GM06990 (cell line): Measurements from ENCODE around the gene PNPLA7.

Experiments used
- DNase-seq: peaks from one replicate; pipeline ENCODE4 v3.0.0-alpha.2; 2011; ENCODE audit not compliant: insufficient read length; ENCODE audit errors: extremely low read depth
- H3K27me3 ChIP-seq: replicated peaks from 2 replicates; pipeline ENCODE4 v1.6.0; 2011; ENCODE audit warnings: low read length; ENCODE audit not compliant: control insufficient read depth, insufficient read depth
- H3K36me3 ChIP-seq: 2 replicates; pipeline ENCODE4 v1.5.1; 2011; ENCODE audit warnings: low read length; ENCODE audit not compliant: control insufficient read depth, insufficient read depth
- H3K4me3 ChIP-seq: replicated peaks from 2 replicates; pipeline ENCODE4 v1.5.1; 2011; ENCODE audit warnings: low read depth, mild to moderate bottlenecking, control low read depth, low read length
- TF ChIP-seq, protein P1 (sequence below): IDR thresholded peaks from 2 replicates; pipeline ENCODE4 v1.5.1; 2011; ENCODE audit warnings: low read length, control low read depth, mild to moderate bottlenecking, inconsistent platforms; ENCODE audit not compliant: insufficient read depth, poor library complexity, severe bottlenecking

PNPLA7 gene

DNA sequence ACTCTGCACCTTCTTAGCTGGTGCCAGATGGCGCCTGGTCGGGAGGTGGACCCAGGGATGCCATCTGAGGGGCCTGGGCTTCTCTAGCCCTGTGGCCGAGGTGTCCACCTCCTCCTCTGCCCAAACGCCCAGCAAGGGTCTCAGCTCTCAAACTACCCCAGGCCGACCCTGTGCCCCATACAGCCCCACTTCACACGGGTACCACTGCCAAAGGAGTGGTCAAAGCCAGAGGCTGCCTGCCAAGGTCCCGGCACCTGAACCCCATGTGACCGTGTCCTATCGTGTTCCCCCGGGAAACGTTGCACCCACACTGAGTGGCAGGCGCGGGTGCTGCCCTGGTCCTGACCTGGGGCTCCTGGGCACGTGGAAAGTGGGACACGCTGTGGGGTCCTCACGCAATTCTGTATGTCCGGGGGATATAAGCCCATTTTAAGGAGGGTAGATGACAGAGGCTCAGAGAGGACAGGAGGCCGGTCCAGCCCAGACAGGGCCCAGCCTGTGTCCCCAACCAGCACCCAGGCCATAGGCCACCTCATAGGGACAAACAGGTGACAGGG, 111.0 kb downstream of the PNPLA7 start:
- Histone ChIP-seq H3K27me3 (no peaks in the 10 kb centered on the region), H3K36me3 (no peaks in the 10 kb centered on the region), H3K4me3 (no peak overlapping the region)
- TF ChIP-seq, protein P1, sequence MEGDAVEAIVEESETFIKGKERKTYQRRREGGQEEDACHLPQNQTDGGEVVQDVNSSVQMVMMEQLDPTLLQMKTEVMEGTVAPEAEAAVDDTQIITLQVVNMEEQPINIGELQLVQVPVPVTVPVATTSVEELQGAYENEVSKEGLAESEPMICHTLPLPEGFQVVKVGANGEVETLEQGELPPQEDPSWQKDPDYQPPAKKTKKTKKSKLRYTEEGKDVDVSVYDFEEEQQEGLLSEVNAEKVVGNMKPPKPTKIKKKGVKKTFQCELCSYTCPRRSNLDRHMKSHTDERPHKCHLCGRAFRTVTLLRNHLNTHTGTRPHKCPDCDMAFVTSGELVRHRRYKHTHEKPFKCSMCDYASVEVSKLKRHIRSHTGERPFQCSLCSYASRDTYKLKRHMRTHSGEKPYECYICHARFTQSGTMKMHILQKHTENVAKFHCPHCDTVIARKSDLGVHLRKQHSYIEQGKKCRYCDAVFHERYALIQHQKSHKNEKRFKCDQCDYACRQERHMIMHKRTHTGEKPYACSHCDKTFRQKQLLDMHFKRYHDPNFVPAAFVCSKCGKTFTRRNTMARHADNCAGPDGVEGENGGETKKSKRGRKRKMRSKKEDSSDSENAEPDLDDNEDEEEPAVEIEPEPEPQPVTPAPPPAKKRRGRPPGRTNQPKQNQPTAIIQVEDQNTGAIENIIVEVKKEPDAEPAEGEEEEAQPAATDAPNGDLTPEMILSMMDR: no peak
- DNase-seq: peak; percentile 5

DNA sequence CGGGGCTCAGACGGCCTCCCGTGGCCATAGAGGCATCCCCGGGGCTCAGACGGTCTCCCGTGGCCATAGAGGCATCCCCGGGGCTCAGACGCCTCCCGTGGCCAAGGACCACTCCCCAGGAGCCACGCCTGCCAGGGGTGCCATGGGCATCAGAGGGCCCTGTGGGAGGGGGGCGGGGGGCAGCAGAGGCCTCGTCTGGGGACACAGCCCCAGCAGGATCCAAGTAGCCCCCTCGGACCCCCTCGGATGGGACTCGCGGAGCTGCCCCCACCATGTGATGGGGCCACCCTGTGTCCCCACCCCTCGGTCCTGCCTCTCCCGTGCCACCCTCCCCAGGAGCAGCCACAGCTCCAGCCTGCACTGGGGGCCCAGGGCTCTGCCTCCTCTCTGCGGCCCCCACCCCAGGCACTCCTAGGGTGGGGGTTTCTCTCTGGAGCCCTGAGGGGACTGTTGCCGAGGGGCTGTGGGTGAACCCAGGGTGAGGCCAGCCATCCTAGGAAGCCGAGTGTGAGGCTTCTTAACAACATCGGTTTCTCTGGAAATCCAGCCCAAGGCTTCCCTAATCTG, 111.5 kb downstream of the PNPLA7 start:
- TF ChIP-seq, protein P1: no peak
- no peaks in the 10 kb centered on the region for H3K27me3 ChIP-seq
- DNase-seq: no peak
- H3K36me3 ChIP-seq: no peaks in the 10 kb centered on the region
- no peak overlapping the region for H3K4me3 ChIP-seq

DNA sequence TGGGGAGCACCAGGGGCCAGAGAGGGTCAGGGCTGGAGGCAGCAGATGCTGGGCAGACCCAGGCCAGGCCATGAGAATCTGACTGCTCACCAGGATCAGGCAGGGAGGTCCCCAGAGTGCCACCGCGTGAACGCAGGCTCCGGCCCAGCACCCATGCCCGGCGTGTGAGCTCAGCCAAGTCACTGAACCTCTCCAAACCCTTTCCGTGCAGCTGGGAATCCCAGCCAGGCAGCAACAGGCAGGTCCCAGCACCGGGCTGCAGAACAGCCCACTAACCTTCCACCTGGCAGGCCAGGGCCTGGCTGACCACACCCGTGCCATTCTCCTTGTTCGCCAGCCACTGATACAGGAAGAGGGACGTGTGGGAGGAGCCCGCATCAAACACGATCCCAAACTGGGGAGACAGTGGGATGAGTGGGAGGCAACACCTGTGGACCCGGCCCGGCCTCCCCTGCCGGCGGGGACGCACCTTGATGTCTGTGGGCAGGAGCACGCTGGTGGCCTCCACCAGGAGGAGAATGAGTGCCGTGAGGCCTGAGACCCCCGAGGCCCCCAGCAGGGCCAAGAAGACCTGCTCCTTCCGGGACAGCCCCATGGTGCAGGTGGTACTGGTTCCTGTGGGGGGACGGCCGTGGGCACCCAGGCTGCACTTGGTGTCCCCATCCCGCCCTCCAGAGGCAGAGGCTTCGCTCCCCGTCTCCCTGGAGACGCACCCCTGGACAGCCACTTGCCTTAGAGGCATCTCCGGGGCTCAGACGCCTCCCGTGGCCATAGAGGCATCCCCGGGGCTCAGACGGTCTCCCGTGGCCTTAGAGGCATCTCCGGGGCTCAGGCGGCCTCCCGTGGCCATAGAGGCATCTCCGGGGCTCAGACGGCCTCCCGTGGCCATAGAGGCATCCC, 112.3 kb downstream of the PNPLA7 start:
- no peak for DNase-seq
- no peak overlapping the region for H3K4me3 ChIP-seq
- no peaks in the 10 kb centered on the region for H3K36me3 ChIP-seq
- no peaks in the 10 kb centered on the region for H3K27me3 ChIP-seq
- TF ChIP-seq, protein P1: no peak

DNA sequence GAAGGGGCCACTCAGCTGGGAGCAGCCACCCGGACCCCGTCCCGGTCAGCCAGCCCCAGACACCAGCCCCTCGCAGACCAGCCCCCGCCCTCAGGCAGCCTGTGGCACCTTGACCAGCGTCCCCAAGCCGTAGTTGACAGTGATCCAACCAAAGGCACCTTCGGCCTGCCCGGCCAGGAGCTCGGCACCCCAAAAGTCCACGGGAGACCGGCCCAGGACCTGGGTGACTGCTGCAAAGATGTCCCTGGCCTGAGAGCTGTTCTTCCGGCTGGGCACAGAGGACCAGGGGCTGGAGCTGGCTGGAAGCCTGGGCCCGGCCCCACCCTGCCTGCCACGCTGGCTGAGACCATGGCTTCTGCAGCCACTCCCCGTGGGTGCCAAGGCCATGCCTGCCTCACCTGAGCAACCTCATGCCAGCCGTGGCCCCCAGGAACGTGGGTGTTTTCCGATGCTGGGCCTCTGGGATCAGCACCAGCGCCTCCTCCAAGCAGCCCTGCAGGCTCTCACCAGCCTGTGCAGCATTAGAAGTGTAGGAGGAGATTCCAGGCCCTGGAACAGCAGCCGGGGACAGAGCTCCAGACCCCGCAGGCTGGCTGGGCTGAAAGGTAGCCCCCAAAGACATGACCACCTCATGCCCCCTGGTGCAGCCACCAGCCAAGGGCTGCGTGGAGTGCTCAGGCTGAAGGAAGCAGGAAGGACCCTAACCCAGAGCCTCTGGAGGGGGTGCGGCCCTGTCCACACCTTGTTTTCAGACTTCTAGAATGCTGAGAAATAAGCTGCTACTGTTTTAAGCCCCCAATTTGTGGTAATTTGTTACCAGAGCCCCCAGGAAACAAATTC, 113.2 kb downstream of the PNPLA7 start:
- Histone ChIP-seq H3K4me3 (no peak overlapping the region), H3K27me3 (no peaks in the 10 kb centered on the region), H3K36me3 (no peaks in the 10 kb centered on the region)
- TF ChIP-seq, protein P1: no peak
- no peak for DNase-seq

DNA sequence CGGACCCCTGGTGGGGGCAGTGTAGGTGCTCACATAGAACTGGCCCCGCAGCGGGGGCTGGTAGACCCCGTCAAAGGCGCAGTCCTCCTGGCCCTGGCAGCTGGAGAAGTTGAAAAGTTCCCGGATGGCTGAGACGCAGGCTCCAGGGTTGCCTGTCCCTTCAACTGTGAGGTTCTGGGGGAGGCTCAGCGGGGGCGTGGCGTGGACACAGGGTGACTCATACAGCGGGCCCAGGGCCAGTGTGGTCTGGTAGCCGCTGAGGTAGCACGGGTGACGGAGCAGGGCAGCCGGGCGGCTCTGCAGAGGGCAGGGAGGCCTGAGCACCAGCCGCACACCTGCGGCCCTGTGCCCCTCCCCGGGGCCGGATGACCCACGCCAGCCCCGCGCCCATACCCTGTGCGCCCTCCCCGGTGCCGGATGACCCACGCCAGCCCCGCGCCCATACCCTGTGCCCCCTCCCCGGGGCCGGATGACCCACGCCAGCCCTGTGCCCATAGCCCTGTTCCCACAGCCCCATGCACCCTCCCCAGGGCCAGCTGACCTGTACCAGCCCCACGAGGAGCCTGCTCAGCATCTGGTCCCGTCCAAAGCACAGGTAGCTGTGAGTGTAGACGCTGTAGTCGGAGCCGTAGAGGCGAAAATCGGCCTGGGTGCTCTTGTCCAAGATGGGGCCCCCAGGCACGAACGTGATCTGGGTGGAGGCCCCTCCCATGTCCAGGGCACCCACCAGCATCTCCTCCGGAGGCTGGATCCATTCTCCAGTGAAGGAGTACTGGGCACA, 114.0 kb downstream of the PNPLA7 start:
- Histone ChIP-seq H3K36me3 (no peaks in the 10 kb centered on the region), H3K27me3 (no peaks in the 10 kb centered on the region; the same call in 1 of the 2 replicates), H3K4me3 (no peak overlapping the region)
- TF ChIP-seq, protein P1: no peak
- DNase-seq: no peak
